ENCODE results near the gene CHM. TPM values are rescaled to one million over a fixed set of nuclear protein-coding genes. Genes with fewer than 3 reads are reported as not detected.

Gene CHM
- total and polyA plus RNA-seq, 11 donors: 5.0 to 21.3 (median 12.0) TPM

DNA sequence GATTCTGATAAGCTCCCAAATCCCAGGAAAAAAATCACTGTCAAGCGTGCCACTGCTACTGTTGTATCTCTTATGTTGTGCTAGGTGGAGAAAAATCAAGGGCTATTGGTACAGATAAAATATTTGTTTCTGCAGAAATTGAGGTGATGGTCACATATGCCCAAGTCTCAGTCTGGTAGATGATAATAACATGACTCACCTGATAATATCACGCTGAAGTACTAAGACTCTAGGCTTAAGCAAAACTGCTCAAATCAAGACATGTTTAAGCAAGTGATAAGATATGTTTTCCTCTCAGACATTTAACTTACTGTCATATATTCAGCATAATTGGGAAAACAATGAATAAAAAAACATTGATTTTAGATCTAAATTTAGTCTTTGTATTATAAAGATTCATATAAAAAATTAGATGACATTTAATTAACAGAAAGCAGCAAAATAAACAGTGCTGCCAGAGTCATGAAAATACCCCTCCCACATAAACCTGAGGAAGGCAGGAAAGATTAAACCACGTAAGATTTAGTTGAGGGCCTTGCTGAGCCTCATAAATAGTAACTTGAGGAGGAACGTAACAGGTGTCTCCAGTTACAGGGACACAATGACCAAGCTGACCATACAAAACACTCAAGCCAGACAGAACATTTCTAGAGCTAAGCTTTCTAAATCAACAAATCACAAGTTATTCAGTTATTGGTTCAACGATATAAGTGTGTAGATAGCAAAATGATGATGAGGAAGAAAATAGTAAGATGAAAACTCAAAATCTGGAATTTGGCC, 143.5 kb downstream of the CHM start:
- ATAC-seq (no peak), DNase-seq (no peak)
- no peaks in the 10 kb centered on the region for H3K9me3 ChIP-seq
- no peaks in the 10 kb centered on the region for H3K27me3 ChIP-seq
- no peak for TF ChIP-seq POLR2A (IDR thresholded peaks at IDR 0.05)
- TF ChIP-seq, protein P1, sequence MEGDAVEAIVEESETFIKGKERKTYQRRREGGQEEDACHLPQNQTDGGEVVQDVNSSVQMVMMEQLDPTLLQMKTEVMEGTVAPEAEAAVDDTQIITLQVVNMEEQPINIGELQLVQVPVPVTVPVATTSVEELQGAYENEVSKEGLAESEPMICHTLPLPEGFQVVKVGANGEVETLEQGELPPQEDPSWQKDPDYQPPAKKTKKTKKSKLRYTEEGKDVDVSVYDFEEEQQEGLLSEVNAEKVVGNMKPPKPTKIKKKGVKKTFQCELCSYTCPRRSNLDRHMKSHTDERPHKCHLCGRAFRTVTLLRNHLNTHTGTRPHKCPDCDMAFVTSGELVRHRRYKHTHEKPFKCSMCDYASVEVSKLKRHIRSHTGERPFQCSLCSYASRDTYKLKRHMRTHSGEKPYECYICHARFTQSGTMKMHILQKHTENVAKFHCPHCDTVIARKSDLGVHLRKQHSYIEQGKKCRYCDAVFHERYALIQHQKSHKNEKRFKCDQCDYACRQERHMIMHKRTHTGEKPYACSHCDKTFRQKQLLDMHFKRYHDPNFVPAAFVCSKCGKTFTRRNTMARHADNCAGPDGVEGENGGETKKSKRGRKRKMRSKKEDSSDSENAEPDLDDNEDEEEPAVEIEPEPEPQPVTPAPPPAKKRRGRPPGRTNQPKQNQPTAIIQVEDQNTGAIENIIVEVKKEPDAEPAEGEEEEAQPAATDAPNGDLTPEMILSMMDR (IDR thresholded peaks at IDR 0.05): no peak
- no peak overlapping the region for H3K27ac ChIP-seq
- peaks cover 0 to 7% (median 0%) of the 10 kb centered on the region in 9 donors for H3K36me3 ChIP-seq
- H3K4me3 ChIP-seq: no peak overlapping the region
- H3K4me1 ChIP-seq: no peaks in the 10 kb centered on the region
- intact Hi-C loops (cut with DNase I): no loop called here
- WGBS, 4 donors: 75 to 93% (median 84%) methylated on average over 5 of the region's 5 CpGs

GRCh38 chrX:85897362-85898126, 149.8 kb downstream of the CHM start:
- Histone ChIP-seq H3K27me3 (no peaks in the 10 kb centered on the region), H3K36me3 (peaks cover 0 to 13% (median 0%) of the 10 kb centered on the region in 9 donors), H3K27ac (no peak overlapping the region), H3K4me3 (no peak overlapping the region), H3K4me1 (no peaks in the 10 kb centered on the region), H3K9me3 (no peaks in the 10 kb centered on the region)
- TF ChIP-seq, protein P1 (IDR thresholded peaks at IDR 0.05): no peak
- TF ChIP-seq POLR2A (IDR thresholded peaks at IDR 0.05): no peak
- DNase-seq: no peak
- intact Hi-C loops (cut with DNase I): no loop called here
- no peak for ATAC-seq
- 69 to 82% (median 79%) methylated on average over 7 of the region's 7 CpGs for WGBS, 4 donors

DNA sequence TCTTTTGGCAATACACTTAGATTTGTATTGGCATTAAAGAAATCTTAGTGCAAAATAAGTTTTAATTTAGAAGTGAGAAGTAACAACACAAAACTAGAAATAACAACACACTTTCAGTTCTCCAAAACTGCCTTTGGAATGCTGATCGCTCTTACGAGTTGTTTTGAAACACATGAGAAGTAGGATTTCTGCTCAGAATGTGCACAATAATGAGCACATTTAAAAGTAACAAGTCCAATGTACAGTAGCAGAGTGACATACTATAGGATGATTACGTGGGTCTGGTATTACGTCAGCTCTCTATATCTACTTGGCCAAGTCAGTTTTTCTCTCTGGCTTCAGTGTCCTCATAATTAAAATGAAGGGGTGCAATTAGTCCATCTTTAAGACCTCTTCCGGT, 164.8 kb downstream of the CHM start:
- H3K27me3 ChIP-seq: no peaks in the 10 kb centered on the region
- TF ChIP-seq POLR2A (IDR thresholded peaks at IDR 0.05): no peak
- TF ChIP-seq, protein P1 (IDR thresholded peaks at IDR 0.05): no peak
- no peaks in the 10 kb centered on the region for H3K9me3 ChIP-seq
- H3K4me3 ChIP-seq: no peak overlapping the region
- H3K4me1 ChIP-seq: no peaks in the 10 kb centered on the region
- no peak for DNase-seq
- intact Hi-C loops (cut with DNase I): no loop called here
- H3K36me3 ChIP-seq: peaks cover 0 to 13% (median 0%) of the 10 kb centered on the region in 9 donors
- ATAC-seq: no peak
- 82 to 92% (median 87%) methylated on average over 5 of the region's 5 CpGs for WGBS, 4 donors
- no peak overlapping the region for H3K27ac ChIP-seq

DNA sequence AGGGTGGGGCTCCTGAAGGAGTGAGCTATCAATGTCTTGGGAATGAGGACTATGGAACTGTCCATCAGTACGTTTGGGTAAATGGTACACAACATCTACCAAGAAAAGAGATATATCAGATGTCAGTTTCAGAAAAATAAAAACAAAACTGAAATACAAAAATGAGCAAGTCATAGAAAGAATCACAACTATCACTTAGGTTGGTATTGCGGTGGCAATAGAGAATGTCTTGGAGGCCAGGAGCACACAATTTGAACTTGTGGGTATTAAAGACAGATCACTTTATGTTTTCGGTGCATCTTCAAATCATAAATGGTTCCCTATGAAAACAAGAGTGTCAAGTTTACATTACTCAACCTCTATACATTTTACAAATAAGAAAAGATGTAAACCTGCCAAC, 176.8 kb downstream of the CHM start:
- Histone ChIP-seq H3K36me3 (peaks cover 0 to 41% (median 9%) of the 10 kb centered on the region in 9 donors), H3K27me3 (peaks cover 0 to 3% (median 0%) of the 10 kb centered on the region in 9 donors), H3K9me3 (peaks cover 0 to 11% (median 0%) of the 10 kb centered on the region in 12 donors), H3K4me1 (no peaks in the 10 kb centered on the region), H3K27ac (no peak overlapping the region), H3K4me3 (no peak overlapping the region)
- WGBS, 4 donors: 83 to 100% (median 92%) methylated on average over 3 of the region's 3 CpGs
- intact Hi-C loops (cut with DNase I): no loop called here
- ATAC-seq (no peak), DNase-seq (no peak)
- no peak for TF ChIP-seq POLR2A (IDR thresholded peaks at IDR 0.05)
